CD14-positive monocyte (primary cell): ENCODE measurements around the gene PMEL. TPM values are rescaled to one million over a fixed set of nuclear protein-coding genes. Genes with fewer than 3 reads are reported as not detected.

Source experiments
- DNase-seq, 3 donors: peaks; one replicate each; pipeline ENCODE4 v3.0.0-alpha.2; 2011 to 2022
- H2AFZ ChIP-seq: 2 replicates; pipeline ENCODE4 v1.6.0; 2012; ENCODE audit warnings: mild to moderate bottlenecking, low read depth, low read length, inconsistent platforms; ENCODE audit not compliant: insufficient read depth, poor library complexity, severe bottlenecking
- H3K27ac ChIP-seq, 2 donors: 1 replicate in 1 of 2; 2 replicates in 1 of 2; pipeline ENCODE4 v1.5.1; 2012 to 2013; ENCODE audit warnings: low read length in 2 of 2, control low read depth in 1 of 2, inconsistent platforms in 1 of 2, low read depth in 1 of 2, mild to moderate bottlenecking in 1 of 2
- H3K27me3 ChIP-seq, 2 donors: one replicate each; pipeline versions ENCODE4 v1.6.0 to v1.6.1; 2011 to 2013; ENCODE audit warnings: low read length in 2 of 2; ENCODE audit not compliant: control insufficient read depth in 2 of 2, insufficient read depth in 2 of 2
- H3K36me3 ChIP-seq, 2 donors: replicated peaks in 1 of 2; 1 replicate in 1 of 2; 2 replicates in 1 of 2; pipeline versions ENCODE4 v1.5.1 to v1.6.1; 2012 to 2013; ENCODE audit warnings: low read length in 2 of 2, control low read depth in 1 of 2, inconsistent platforms in 1 of 2, mild to moderate bottlenecking in 1 of 2; ENCODE audit not compliant: insufficient read depth in 2 of 2, control insufficient read depth in 1 of 2
- H3K4me1 ChIP-seq, 2 donors: 1 replicate in 1 of 2; 2 replicates in 1 of 2; pipeline versions ENCODE4 v1.5.1 to v1.6.1; 2012 to 2013; ENCODE audit warnings: low read length in 2 of 2, control low read depth in 1 of 2, inconsistent platforms in 1 of 2, mild to moderate bottlenecking in 1 of 2, moderate library complexity in 1 of 2; ENCODE audit not compliant: insufficient read depth in 2 of 2, control insufficient read depth in 1 of 2
- H3K4me2 ChIP-seq: replicated peaks from 2 replicates; pipeline ENCODE3; 2012; ENCODE audit warnings: low read length, moderate library complexity, mild to moderate bottlenecking; ENCODE audit not compliant: poor library complexity, severe bottlenecking; ENCODE audit errors: extremely low read depth
- H3K4me3 ChIP-seq, 3 experiments: fragments of 200-600 bp in 1 of 3; sonication (generic) in 1 of 3; replicated peaks in 1 of 3; 1 replicate in 2 of 3; 2 replicates in 1 of 3; pipeline ENCODE4 v1.5.1; 2011 to 2013; ENCODE audit warnings: low read length in 3 of 3, mild to moderate bottlenecking in 3 of 3, control low read depth in 2 of 3, low read depth in 2 of 3, inconsistent platforms in 1 of 3, moderate library complexity in 1 of 3
- H3K79me2 ChIP-seq: 2 replicates; pipeline ENCODE4 v1.6.0; 2012; ENCODE audit warnings: mild to moderate bottlenecking, control low read depth, inconsistent platforms, low read length, moderate library complexity; ENCODE audit not compliant: insufficient read depth
- H3K9ac ChIP-seq: 2 replicates; pipeline ENCODE4 v1.6.0; 2017; ENCODE audit warnings: low read length, mild to moderate bottlenecking; ENCODE audit not compliant: insufficient read depth, poor library complexity, severe bottlenecking
- H3K9me3 ChIP-seq, 2 donors: replicated peaks in 1 of 2; 1 replicate in 1 of 2; 2 replicates in 1 of 2; pipeline versions ENCODE4 v1.5.1 to v1.6.1; 2012 to 2013; ENCODE audit warnings: low read length in 2 of 2, control low read depth in 1 of 2; ENCODE audit not compliant: control insufficient read depth in 1 of 2, insufficient read depth in 1 of 2
- H4K20me1 ChIP-seq: 2 replicates; pipeline ENCODE4 v1.6.0; 2012; ENCODE audit warnings: mild to moderate bottlenecking, low read length, control low read depth, moderate library complexity; ENCODE audit not compliant: insufficient read depth
- H3K27ac Mint-ChIP-seq, 7 donors: one replicate each; pipeline ENCODE4 v1.8.0; 2020; ENCODE audit warnings: mild to moderate bottlenecking in 7 of 7, mixed read lengths in 7 of 7, moderate library complexity in 6 of 7, inconsistent platforms in 2 of 7
- H3K27me3 Mint-ChIP-seq, 3 donors: one replicate each; pipeline ENCODE4 v1.8.0; 2021 to 2022; ENCODE audit warnings: low read depth in 3 of 3, mild to moderate bottlenecking in 3 of 3, mixed read lengths in 3 of 3, moderate library complexity in 3 of 3, inconsistent platforms in 1 of 3
- H3K36me3 Mint-ChIP-seq, 2 donors: one replicate each; pipeline ENCODE4 v1.8.0; 2020; ENCODE audit warnings: mixed read lengths in 2 of 2, inconsistent platforms in 1 of 2, mild to moderate bottlenecking in 1 of 2
- H3K4me1 Mint-ChIP-seq: one replicate; pipeline ENCODE4 v1.8.0; 2020; ENCODE audit warnings: mild to moderate bottlenecking, mixed read lengths
- H3K4me3 Mint-ChIP-seq, 2 donors: one replicate each; pipeline ENCODE4 v1.8.0; 2020; ENCODE audit warnings: mild to moderate bottlenecking in 2 of 2, mixed read lengths in 2 of 2, moderate library complexity in 1 of 2
- H3K9me3 Mint-ChIP-seq, 7 donors: one replicate each; pipeline ENCODE4 v1.8.0; 2020 to 2022; ENCODE audit warnings: mixed read lengths in 7 of 7, mild to moderate bottlenecking in 6 of 7, moderate library complexity in 6 of 7, inconsistent platforms in 2 of 7
- WGBS: methylation state at CpG from one replicate; pipeline ENCODE4 v1.1.5; 2013; ENCODE audit warnings: missing lambda C conversion rate; ENCODE audit not compliant: insufficient coverage; 5-methylcytosine and 5-hydroxymethylcytosine counted together
- intact Hi-C, 2 donors: fragments of 100-400 bp; cut with micrococcal nuclease; formaldehyde crosslinking; loops; one replicate each; pipeline versions ENCODE4 v1.15.0 to v1.15.1; 2023
- polyA plus RNA-seq, 3 donors: library from polyadenylated mRNA; depleted of rRNA in 1 of 3; unstranded in 2 of 3; stranded (reverse) in 1 of 3; fragments of 300-500 nt in 2 of 3; fragments of >200 nt in 1 of 3; fragmentation: Illumina TruSeq in 2 of 3; gene quantifications; 1 replicate in 2 of 3; 2 replicates in 1 of 3; pipeline ENCODE4 v1.2.3, GENCODE V29; 2012 to 2021
- TF ChIP-seq, protein P1 (sequence below): fragments of 200-600 bp; IDR thresholded peaks from one replicate; pipeline ENCODE4 v1.8.0; 2022; ENCODE audit warnings: antibody characterized with exemption, mild to moderate bottlenecking

The PMEL gene
- polyA plus RNA-seq, 3 donors: 0.37 to 0.54 (median 0.40) TPM

DNA sequence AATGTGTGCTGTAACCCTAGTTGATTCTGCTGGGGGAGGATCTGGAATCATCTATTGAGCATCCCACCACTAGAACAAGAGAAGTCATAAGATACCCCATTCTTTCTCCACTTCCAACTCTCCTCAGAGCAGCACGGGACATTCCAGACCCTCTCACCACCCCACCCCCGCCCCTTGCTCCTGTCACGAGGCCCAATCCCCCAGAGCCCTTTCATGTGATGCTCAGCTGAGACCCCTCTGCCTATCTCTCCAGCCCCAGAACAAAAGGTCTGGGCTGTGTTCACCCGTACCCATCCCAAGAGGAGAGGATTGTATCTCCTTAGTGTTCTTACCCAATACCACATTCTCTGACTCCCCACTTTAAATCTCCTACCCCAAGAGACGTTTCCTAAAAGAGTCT, 602 bp downstream of the PMEL start:
- 67% methylated on average over 1 of the region's 5 CpGs for WGBS
- no peaks in the 10 kb centered on the region for H3K9me3 ChIP-seq
- Mint-ChIP-seq H3K9me3 (no peaks in the 10 kb centered on the region), H3K27ac (peak overlapping the region in 1 of 7 donors; percentile 89), H3K27me3 (peaks cover 0 to 2% (median 2%) of the 10 kb centered on the region in 3 donors), H3K4me1 (peaks cover 23% of the 10 kb centered on the region), H3K4me3 (no peak overlapping the region), H3K36me3 (no peaks in the 10 kb centered on the region)
- no peaks in the 10 kb centered on the region for H3K27me3 ChIP-seq
- H3K4me1 ChIP-seq: peaks cover 15 to 22% of the 10 kb centered on the region in 2 donors
- H3K27ac ChIP-seq: no peak overlapping the region
- peaks cover 14% of the 10 kb centered on the region for H3K79me2 ChIP-seq
- H4K20me1 ChIP-seq: no peaks in the 10 kb centered on the region
- no peak for DNase-seq
- H3K36me3 ChIP-seq: no peaks in the 10 kb centered on the region
- TF ChIP-seq, protein P1, sequence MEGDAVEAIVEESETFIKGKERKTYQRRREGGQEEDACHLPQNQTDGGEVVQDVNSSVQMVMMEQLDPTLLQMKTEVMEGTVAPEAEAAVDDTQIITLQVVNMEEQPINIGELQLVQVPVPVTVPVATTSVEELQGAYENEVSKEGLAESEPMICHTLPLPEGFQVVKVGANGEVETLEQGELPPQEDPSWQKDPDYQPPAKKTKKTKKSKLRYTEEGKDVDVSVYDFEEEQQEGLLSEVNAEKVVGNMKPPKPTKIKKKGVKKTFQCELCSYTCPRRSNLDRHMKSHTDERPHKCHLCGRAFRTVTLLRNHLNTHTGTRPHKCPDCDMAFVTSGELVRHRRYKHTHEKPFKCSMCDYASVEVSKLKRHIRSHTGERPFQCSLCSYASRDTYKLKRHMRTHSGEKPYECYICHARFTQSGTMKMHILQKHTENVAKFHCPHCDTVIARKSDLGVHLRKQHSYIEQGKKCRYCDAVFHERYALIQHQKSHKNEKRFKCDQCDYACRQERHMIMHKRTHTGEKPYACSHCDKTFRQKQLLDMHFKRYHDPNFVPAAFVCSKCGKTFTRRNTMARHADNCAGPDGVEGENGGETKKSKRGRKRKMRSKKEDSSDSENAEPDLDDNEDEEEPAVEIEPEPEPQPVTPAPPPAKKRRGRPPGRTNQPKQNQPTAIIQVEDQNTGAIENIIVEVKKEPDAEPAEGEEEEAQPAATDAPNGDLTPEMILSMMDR: no peak
- no peak overlapping the region for H3K9ac ChIP-seq
- peak overlapping the region; percentile 99 for H2AFZ ChIP-seq
- no peak overlapping the region for H3K4me2 ChIP-seq
- no peak overlapping the region for H3K4me3 ChIP-seq
- intact Hi-C loops: loop anchor here in 1 of 2 donors (5.0 kb wide), 1 partner anchor 33 kb away; the partner anchor contains the start of gene DGKA

- Histone ChIP-seq H3K36me3 (no peaks in the 10 kb centered on the region), H3K9me3 (no peaks in the 10 kb centered on the region), H3K4me2 (no peak overlapping the region), H3K27ac (no peak overlapping the region), H3K27me3 (no peaks in the 10 kb centered on the region), H2AFZ (no peak overlapping the region), H3K9ac (no peak overlapping the region), H3K4me3 (no peak overlapping the region), H3K4me1 (peaks cover 15 to 22% of the 10 kb centered on the region in 2 donors), H3K79me2 (peaks cover 14% of the 10 kb centered on the region), H4K20me1 (no peaks in the 10 kb centered on the region)
- 94% methylated on average over 2 of the region's 2 CpGs for WGBS
- Mint-ChIP-seq H3K27ac (no peak overlapping the region), H3K9me3 (no peaks in the 10 kb centered on the region), H3K4me1 (peaks cover 23% of the 10 kb centered on the region), H3K4me3 (no peak overlapping the region), H3K27me3 (peaks cover 2 to 3% (median 2%) of the 10 kb centered on the region in 3 donors), H3K36me3 (no peaks in the 10 kb centered on the region)
- TF ChIP-seq, protein P1: no peak
- DNase-seq: no peak
- intact Hi-C loops: no loop called here
Measured at GRCh38 chr12:55963760-55964159, 2.1 kb downstream of the PMEL start.
